Keratinocyte (primary cell): Measurements from ENCODE around the gene NOS1AP. TPM values are rescaled to one million over a fixed set of nuclear protein-coding genes. Genes with fewer than 3 reads are reported as not detected.

Experiments
- DNase-seq: peaks from one replicate; pipeline ENCODE4 v3.0.0-alpha.2; 2011; ENCODE audit warnings: low read depth, missing footprints, low spot score
- FAIRE-seq: peaks from 2 replicates; lab custom pipeline; 2011; peaks lifted over from hg19 to GRCh38; lab: Jason Lieb, UNC
- H2AFZ ChIP-seq: 2 replicates; pipeline ENCODE4 v1.6.0; 2012; ENCODE audit warnings: low read length, control low read depth, inconsistent platforms; ENCODE audit not compliant: control insufficient read depth
- H3K27ac ChIP-seq: 2 replicates; pipeline ENCODE4 v1.5.1; 2011; ENCODE audit warnings: low read length; ENCODE audit not compliant: control insufficient read depth, insufficient read depth
- H3K27me3 ChIP-seq: 3 replicates; pipeline ENCODE4 v1.6.0; 2011; ENCODE audit warnings: low read length; ENCODE audit not compliant: control insufficient read depth, insufficient read depth; ENCODE audit errors: extremely low read depth
- H3K36me3 ChIP-seq, 2 experiments: 2 replicates in 1 of 2; 3 replicates in 1 of 2; pipeline ENCODE4 v1.5.1; 2011; ENCODE audit warnings: low read length in 2 of 2, mild to moderate bottlenecking in 1 of 2; ENCODE audit not compliant: control insufficient read depth in 2 of 2, insufficient read depth in 2 of 2; ENCODE audit errors: extremely low read depth in 1 of 2
- H3K4me1 ChIP-seq: 3 replicates; pipeline ENCODE4 v1.5.1; 2011; ENCODE audit warnings: low read length; ENCODE audit not compliant: control insufficient read depth, insufficient read depth; ENCODE audit errors: extremely low read depth
- H3K4me2 ChIP-seq: 3 replicates; pipeline ENCODE4 v1.6.0; 2011; ENCODE audit warnings: low read depth, low read length; ENCODE audit not compliant: control insufficient read depth, insufficient read depth; ENCODE audit errors: extremely low read depth
- H3K4me3 ChIP-seq, 3 experiments: fragments of 200-600 bp in 1 of 3; sonication (generic) in 1 of 3; 2 replicates in 2 of 3; 3 replicates in 1 of 3; pipeline ENCODE4 v1.5.1; 2011 to 2016; ENCODE audit warnings: low read length in 3 of 3, mild to moderate bottlenecking in 3 of 3, control low read depth in 2 of 3, inconsistent platforms in 1 of 3, low read depth in 1 of 3, mixed read lengths in 1 of 3, mixed run types in 1 of 3, moderate library complexity in 1 of 3; ENCODE audit not compliant: control insufficient read depth in 2 of 3, insufficient read depth in 2 of 3; ENCODE audit errors: extremely low read depth in 1 of 3
- H3K79me2 ChIP-seq: 2 replicates; pipeline ENCODE4 v1.6.0; 2012; ENCODE audit warnings: low read length; ENCODE audit not compliant: control insufficient read depth, insufficient read depth
- H3K9ac ChIP-seq: 3 replicates; pipeline ENCODE4 v1.6.0; 2011; ENCODE audit warnings: low read length; ENCODE audit not compliant: control insufficient read depth, insufficient read depth; ENCODE audit errors: extremely low read depth
- H3K9me1 ChIP-seq: 3 replicates; pipeline ENCODE4 v1.6.0; 2011; ENCODE audit warnings: low read length; ENCODE audit not compliant: control insufficient read depth, insufficient read depth; ENCODE audit errors: extremely low read depth
- H3K9me3 ChIP-seq: 2 replicates; pipeline ENCODE4 v1.5.1; 2012; ENCODE audit warnings: low read depth, low read length; ENCODE audit not compliant: control insufficient read depth
- H4K20me1 ChIP-seq: 3 replicates; pipeline ENCODE4 v1.6.0; 2011; ENCODE audit warnings: low read length; ENCODE audit not compliant: control insufficient read depth, insufficient read depth; ENCODE audit errors: extremely low read depth
- CTCF ChIP-seq, 3 experiments: IDR thresholded peaks in 1 of 3; conservative IDR thresholded peaks in 1 of 3; optimal IDR thresholded peaks in 1 of 3; 2 replicates in 2 of 3; 3 replicates in 1 of 3; pipeline versions ENCODE3 to v1.5.1; 2011; ENCODE audit warnings: low read length in 3 of 3, mild to moderate bottlenecking in 3 of 3, moderate library complexity in 2 of 3, control low read depth in 1 of 3, inconsistent platforms in 1 of 3; ENCODE audit not compliant: insufficient read depth in 2 of 3; ENCODE audit errors: extremely low read depth in 1 of 3
- EZH2 ChIP-seq: IDR thresholded peaks from one replicate; pipeline ENCODE4 v1.6.1; 2012; ENCODE audit warnings: inconsistent platforms, mild to moderate bottlenecking, low read length, moderate library complexity
- dilution Hi-C: fragments of 300-500 bp; cut with MboI; formaldehyde crosslinking; loops from one replicate; pipeline ENCODE4 v1.7.0; 2020; ENCODE audit warnings: low sequenced_read_pairs; ENCODE audit not compliant: extremely low pct_ligation_motif_present
- polyA plus RNA-seq, 5 experiments: library from polyadenylated mRNA; depleted of rRNA in 3 of 5; stranded (reverse) in 3 of 5; stranded (forward) in 1 of 5; unstranded in 1 of 5; fragments of >200 nt; gene quantifications; 1 replicate in 1 of 5; 2 replicates in 3 of 5; 3 replicates in 1 of 5; pipeline versions ENCODE4 v1.2.1 to v1.2.3, GENCODE V29; 2011 to 2012; ENCODE audit warnings: missing spikeins in 2 of 5, low read depth in 1 of 5, low replicate concordance in 1 of 5

NOS1AP gene
- polyA plus RNA-seq, 1 donor (not counting 4 experiments of a cell fraction or from before 2014, with no cell fraction given), result not detected

GRCh38 chr1:162107911-162108310, 38.4 kb downstream of the NOS1AP start:
- Histone ChIP-seq H3K9ac (no peak overlapping the region), H3K79me2 (no peaks in the 10 kb centered on the region), H4K20me1 (no peaks in the 10 kb centered on the region), H3K9me3 (no peaks in the 10 kb centered on the region), H3K4me2 (no peak overlapping the region), H3K4me3 (no peak overlapping the region), H3K9me1 (no peaks in the 10 kb centered on the region), H2AFZ (no peak overlapping the region), H3K27ac (no peak overlapping the region), H3K4me1 (no peaks in the 10 kb centered on the region), H3K27me3 (peaks cover 3% of the 10 kb centered on the region), H3K36me3 (no peaks in the 10 kb centered on the region)
- dilution Hi-C loops, result no loop called here
- TF ChIP-seq EZH2, result no peak
- TF ChIP-seq CTCF (optimal IDR thresholded peaks at IDR 0.05 in 1 of 3, IDR thresholded peaks at IDR 0.05 in 1 of 3, conservative IDR thresholded peaks at IDR 0.05 in 1 of 3; ENCODE audit: extremely low read depth in 1 of 3, insufficient read depth in 2 of 3, low read length in 3 of 3), result no peak
- DNase-seq (no peak), FAIRE-seq (no peak)

GRCh38 chr1:162108426-162108825, 38.9 kb downstream of the NOS1AP start:
- no peaks in the 10 kb centered on the region for H3K4me1 ChIP-seq
- no peaks in the 10 kb centered on the region for H3K9me3 ChIP-seq
- H3K9me1 ChIP-seq, result no peaks in the 10 kb centered on the region
- FAIRE-seq (no peak), DNase-seq (no peak)
- no peak overlapping the region for H3K27ac ChIP-seq
- H3K4me3 ChIP-seq, result no peak overlapping the region
- no peak overlapping the region for H3K4me2 ChIP-seq
- no peaks in the 10 kb centered on the region for H3K36me3 ChIP-seq
- H3K79me2 ChIP-seq, result no peaks in the 10 kb centered on the region
- TF ChIP-seq EZH2 (no peak), CTCF (optimal IDR thresholded peaks at IDR 0.05 in 1 of 3, IDR thresholded peaks at IDR 0.05 in 1 of 3, conservative IDR thresholded peaks at IDR 0.05 in 1 of 3; ENCODE audit: extremely low read depth in 1 of 3, insufficient read depth in 2 of 3, low read length in 3 of 3) (no peak)
- H3K9ac ChIP-seq, result no peak overlapping the region
- dilution Hi-C loops, result no loop called here
- peaks cover 3% of the 10 kb centered on the region for H3K27me3 ChIP-seq
- no peak overlapping the region for H2AFZ ChIP-seq
- H4K20me1 ChIP-seq, result no peaks in the 10 kb centered on the region
